Keratinocyte (primary cell): Measurements from ENCODE around the gene THOC6. TPM values are rescaled to one million over a fixed set of nuclear protein-coding genes. Genes with fewer than 3 reads are reported as not detected.

Experiments
- DNase-seq: peaks from one replicate; pipeline ENCODE4 v3.0.0-alpha.2; 2011; ENCODE audit warnings: low read depth, missing footprints, low spot score
- FAIRE-seq: peaks from 2 replicates; lab custom pipeline; 2011; peaks lifted over from hg19 to GRCh38; lab: Jason Lieb, UNC
- H2AFZ ChIP-seq: 2 replicates; pipeline ENCODE4 v1.6.0; 2012; ENCODE audit warnings: low read length, control low read depth, inconsistent platforms; ENCODE audit not compliant: control insufficient read depth
- H3K27ac ChIP-seq: 2 replicates; pipeline ENCODE4 v1.5.1; 2011; ENCODE audit warnings: low read length; ENCODE audit not compliant: control insufficient read depth, insufficient read depth
- H3K27me3 ChIP-seq: 3 replicates; pipeline ENCODE4 v1.6.0; 2011; ENCODE audit warnings: low read length; ENCODE audit not compliant: control insufficient read depth, insufficient read depth; ENCODE audit errors: extremely low read depth
- H3K36me3 ChIP-seq, 2 experiments: 2 replicates in 1 of 2; 3 replicates in 1 of 2; pipeline ENCODE4 v1.5.1; 2011; ENCODE audit warnings: low read length in 2 of 2, mild to moderate bottlenecking in 1 of 2; ENCODE audit not compliant: control insufficient read depth in 2 of 2, insufficient read depth in 2 of 2; ENCODE audit errors: extremely low read depth in 1 of 2
- H3K4me1 ChIP-seq: 3 replicates; pipeline ENCODE4 v1.5.1; 2011; ENCODE audit warnings: low read length; ENCODE audit not compliant: control insufficient read depth, insufficient read depth; ENCODE audit errors: extremely low read depth
- H3K4me2 ChIP-seq: 3 replicates; pipeline ENCODE4 v1.6.0; 2011; ENCODE audit warnings: low read depth, low read length; ENCODE audit not compliant: control insufficient read depth, insufficient read depth; ENCODE audit errors: extremely low read depth
- H3K4me3 ChIP-seq, 3 experiments: fragments of 200-600 bp in 1 of 3; sonication (generic) in 1 of 3; 2 replicates in 2 of 3; 3 replicates in 1 of 3; pipeline ENCODE4 v1.5.1; 2011 to 2016; ENCODE audit warnings: low read length in 3 of 3, mild to moderate bottlenecking in 3 of 3, control low read depth in 2 of 3, inconsistent platforms in 1 of 3, low read depth in 1 of 3, mixed read lengths in 1 of 3, mixed run types in 1 of 3, moderate library complexity in 1 of 3; ENCODE audit not compliant: control insufficient read depth in 2 of 3, insufficient read depth in 2 of 3; ENCODE audit errors: extremely low read depth in 1 of 3
- H3K79me2 ChIP-seq: 2 replicates; pipeline ENCODE4 v1.6.0; 2012; ENCODE audit warnings: low read length; ENCODE audit not compliant: control insufficient read depth, insufficient read depth
- H3K9ac ChIP-seq: 3 replicates; pipeline ENCODE4 v1.6.0; 2011; ENCODE audit warnings: low read length; ENCODE audit not compliant: control insufficient read depth, insufficient read depth; ENCODE audit errors: extremely low read depth
- H3K9me1 ChIP-seq: 3 replicates; pipeline ENCODE4 v1.6.0; 2011; ENCODE audit warnings: low read length; ENCODE audit not compliant: control insufficient read depth, insufficient read depth; ENCODE audit errors: extremely low read depth
- H3K9me3 ChIP-seq: 2 replicates; pipeline ENCODE4 v1.5.1; 2012; ENCODE audit warnings: low read depth, low read length; ENCODE audit not compliant: control insufficient read depth
- H4K20me1 ChIP-seq: 3 replicates; pipeline ENCODE4 v1.6.0; 2011; ENCODE audit warnings: low read length; ENCODE audit not compliant: control insufficient read depth, insufficient read depth; ENCODE audit errors: extremely low read depth
- EZH2 ChIP-seq: IDR thresholded peaks from one replicate; pipeline ENCODE4 v1.6.1; 2012; ENCODE audit warnings: inconsistent platforms, mild to moderate bottlenecking, low read length, moderate library complexity
- dilution Hi-C: fragments of 300-500 bp; cut with MboI; formaldehyde crosslinking; loops from one replicate; pipeline ENCODE4 v1.7.0; 2020; ENCODE audit warnings: low sequenced_read_pairs; ENCODE audit not compliant: extremely low pct_ligation_motif_present
- polyA plus RNA-seq, 5 experiments: library from polyadenylated mRNA; depleted of rRNA in 3 of 5; stranded (reverse) in 3 of 5; stranded (forward) in 1 of 5; unstranded in 1 of 5; fragments of >200 nt; gene quantifications; 1 replicate in 1 of 5; 2 replicates in 3 of 5; 3 replicates in 1 of 5; pipeline versions ENCODE4 v1.2.1 to v1.2.3, GENCODE V29; 2011 to 2012; ENCODE audit warnings: missing spikeins in 2 of 5, low read depth in 1 of 5, low replicate concordance in 1 of 5
- TF ChIP-seq, protein P1 (sequence below), 3 experiments: IDR thresholded peaks in 1 of 3; conservative IDR thresholded peaks in 1 of 3; optimal IDR thresholded peaks in 1 of 3; 2 replicates in 2 of 3; 3 replicates in 1 of 3; pipeline versions ENCODE3 to v1.5.1; 2011; ENCODE audit warnings: low read length in 3 of 3, mild to moderate bottlenecking in 3 of 3, moderate library complexity in 2 of 3, control low read depth in 1 of 3, inconsistent platforms in 1 of 3; ENCODE audit not compliant: insufficient read depth in 2 of 3; ENCODE audit errors: extremely low read depth in 1 of 3

Gene THOC6
- polyA plus RNA-seq, 1 donor (not counting 4 experiments of a cell fraction or from before 2014, with no cell fraction given), result 10.3 TPM

DNA sequence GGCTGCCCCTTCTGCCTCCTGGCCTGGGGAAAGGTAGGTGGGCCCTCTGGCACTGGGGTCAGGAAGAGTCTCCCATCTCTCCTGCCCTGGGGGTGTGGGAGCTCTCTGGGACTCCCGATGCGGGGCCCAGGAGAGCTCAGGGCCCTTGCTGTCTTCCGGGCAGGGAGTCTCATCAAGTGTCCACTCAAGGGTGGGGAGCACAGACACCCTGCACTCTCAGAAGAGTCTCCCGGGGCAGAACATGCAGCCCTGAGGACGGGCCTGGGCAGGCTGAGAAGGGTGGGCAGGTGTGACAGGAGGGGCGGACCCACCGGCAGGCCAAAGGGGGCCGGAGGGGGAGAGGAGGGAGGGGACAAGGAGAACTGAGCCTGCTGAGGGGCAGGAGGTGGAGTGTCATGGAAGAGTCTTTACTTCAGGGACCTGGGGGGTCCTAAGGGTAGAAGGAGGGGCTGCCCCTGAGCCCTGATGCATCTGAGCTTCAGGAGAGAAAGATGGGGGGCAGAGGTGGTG lies 35.2 kb upstream of the THOC6 start:
- FAIRE-seq (no peak), DNase-seq (no peak)
- dilution Hi-C loops, result no loop called here
- Histone ChIP-seq H3K4me2 (no peak overlapping the region), H3K27me3 (no peaks in the 10 kb centered on the region), H3K36me3 (no peaks in the 10 kb centered on the region), H3K27ac (no peak overlapping the region), H3K79me2 (no peaks in the 10 kb centered on the region), H3K9me3 (no peaks in the 10 kb centered on the region), H3K4me1 (peaks cover 36% of the 10 kb centered on the region), H3K9me1 (no peaks in the 10 kb centered on the region), H3K4me3 (no peak overlapping the region), H2AFZ (no peak overlapping the region), H4K20me1 (no peaks in the 10 kb centered on the region), H3K9ac (no peak overlapping the region)
- no peak for TF ChIP-seq EZH2
- TF ChIP-seq, protein P1, sequence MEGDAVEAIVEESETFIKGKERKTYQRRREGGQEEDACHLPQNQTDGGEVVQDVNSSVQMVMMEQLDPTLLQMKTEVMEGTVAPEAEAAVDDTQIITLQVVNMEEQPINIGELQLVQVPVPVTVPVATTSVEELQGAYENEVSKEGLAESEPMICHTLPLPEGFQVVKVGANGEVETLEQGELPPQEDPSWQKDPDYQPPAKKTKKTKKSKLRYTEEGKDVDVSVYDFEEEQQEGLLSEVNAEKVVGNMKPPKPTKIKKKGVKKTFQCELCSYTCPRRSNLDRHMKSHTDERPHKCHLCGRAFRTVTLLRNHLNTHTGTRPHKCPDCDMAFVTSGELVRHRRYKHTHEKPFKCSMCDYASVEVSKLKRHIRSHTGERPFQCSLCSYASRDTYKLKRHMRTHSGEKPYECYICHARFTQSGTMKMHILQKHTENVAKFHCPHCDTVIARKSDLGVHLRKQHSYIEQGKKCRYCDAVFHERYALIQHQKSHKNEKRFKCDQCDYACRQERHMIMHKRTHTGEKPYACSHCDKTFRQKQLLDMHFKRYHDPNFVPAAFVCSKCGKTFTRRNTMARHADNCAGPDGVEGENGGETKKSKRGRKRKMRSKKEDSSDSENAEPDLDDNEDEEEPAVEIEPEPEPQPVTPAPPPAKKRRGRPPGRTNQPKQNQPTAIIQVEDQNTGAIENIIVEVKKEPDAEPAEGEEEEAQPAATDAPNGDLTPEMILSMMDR (optimal IDR thresholded peaks at IDR 0.05 in 1 of 3, IDR thresholded peaks at IDR 0.05 in 1 of 3, conservative IDR thresholded peaks at IDR 0.05 in 1 of 3; ENCODE audit: extremely low read depth in 1 of 3, insufficient read depth in 2 of 3, low read length in 3 of 3), result no peak

DNA sequence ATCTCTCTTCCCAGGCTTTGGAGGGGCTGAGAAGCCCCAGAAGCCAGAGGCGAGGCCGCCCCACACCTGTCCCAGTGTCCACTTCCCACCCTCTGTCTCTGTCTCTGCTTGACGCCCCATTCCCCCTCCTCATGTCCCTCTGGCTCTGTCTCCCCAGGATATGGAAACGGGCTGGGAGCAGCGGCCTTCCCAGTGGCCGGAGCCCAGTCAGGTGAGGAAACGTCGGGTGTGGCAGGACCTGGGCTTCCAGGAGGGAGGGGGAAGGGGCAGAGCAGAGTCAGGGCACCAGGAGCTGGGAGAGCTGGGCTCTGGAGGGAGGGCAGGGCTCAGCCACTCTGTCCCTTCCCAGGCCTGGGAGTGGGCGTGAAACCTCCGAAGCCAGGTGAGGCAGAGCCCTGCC lies 32.9 kb upstream of the THOC6 start:
- Histone ChIP-seq H3K36me3 (no peaks in the 10 kb centered on the region), H3K4me2 (peak overlapping the region; percentile 10), H2AFZ (no peak overlapping the region), H3K4me1 (peaks cover 47% of the 10 kb centered on the region), H3K27me3 (no peaks in the 10 kb centered on the region), H3K9me3 (no peaks in the 10 kb centered on the region), H3K9ac (no peak overlapping the region), H3K79me2 (no peaks in the 10 kb centered on the region), H3K9me1 (no peaks in the 10 kb centered on the region), H3K27ac (no peak overlapping the region), H3K4me3 (no peak overlapping the region), H4K20me1 (no peaks in the 10 kb centered on the region)
- TF ChIP-seq EZH2, result no peak
- TF ChIP-seq, protein P1 (optimal IDR thresholded peaks at IDR 0.05 in 1 of 3, IDR thresholded peaks at IDR 0.05 in 1 of 3, conservative IDR thresholded peaks at IDR 0.05 in 1 of 3; ENCODE audit: extremely low read depth in 1 of 3, insufficient read depth in 2 of 3, low read length in 3 of 3), result no peak
- FAIRE-seq (no peak), DNase-seq (no peak)
- dilution Hi-C loops, result no loop called here
